Osteoblast (primary cell): ENCODE results near the gene NDST4. TPM values are rescaled to one million over a fixed set of nuclear protein-coding genes. Genes with fewer than 3 reads are reported as not detected.

ENCODE experiments used
- DNase-seq: peaks from one replicate; pipeline ENCODE4 v3.0.0; 2011; ENCODE audit warnings: low spot score, mixed read lengths; ENCODE audit not compliant: insufficient read length; ENCODE audit errors: missing footprints
- H2AFZ ChIP-seq: 2 replicates; pipeline ENCODE4 v1.6.0; 2011; ENCODE audit warnings: mild to moderate bottlenecking, low read length
- H3K27ac ChIP-seq: 2 replicates; pipeline ENCODE4 v1.5.1; 2011; ENCODE audit warnings: mild to moderate bottlenecking, low read depth, low read length, moderate library complexity
- H3K27me3 ChIP-seq: 2 replicates; pipeline ENCODE4 v1.6.0; 2012; ENCODE audit warnings: mild to moderate bottlenecking, control low read depth, inconsistent platforms, low read length, moderate library complexity; ENCODE audit not compliant: insufficient read depth
- H3K36me3 ChIP-seq: 2 replicates; pipeline ENCODE4 v1.5.1; 2011; ENCODE audit warnings: mild to moderate bottlenecking, low read length, control low read depth, moderate library complexity; ENCODE audit not compliant: insufficient read depth
- H3K4me1 ChIP-seq: 2 replicates; pipeline ENCODE4 v1.5.1; 2011; ENCODE audit warnings: mild to moderate bottlenecking, low read length, control low read depth, moderate library complexity; ENCODE audit not compliant: insufficient read depth
- H3K4me2 ChIP-seq: 2 replicates; pipeline ENCODE4 v1.6.0; 2011; ENCODE audit warnings: mild to moderate bottlenecking, low read length; ENCODE audit not compliant: insufficient read depth
- H3K4me3 ChIP-seq: fragments of 200-600 bp; sonication (generic); 3 replicates; pipeline ENCODE4 v1.5.1; 2012; ENCODE audit warnings: mild to moderate bottlenecking, low read length, inconsistent platforms; ENCODE audit not compliant: insufficient read depth
- H3K79me2 ChIP-seq: 2 replicates; pipeline ENCODE4 v1.6.0; 2012; ENCODE audit warnings: mild to moderate bottlenecking, low read length, control low read depth, inconsistent platforms; ENCODE audit not compliant: insufficient read depth
- H3K9me3 ChIP-seq: 2 replicates; pipeline ENCODE4 v1.5.1; 2011; ENCODE audit warnings: low read depth, low read length, control low read depth
- H4K20me1 ChIP-seq: 2 replicates; pipeline ENCODE4 v1.6.0; 2012; ENCODE audit warnings: mild to moderate bottlenecking, low read length, control low read depth; ENCODE audit not compliant: insufficient read depth
- total RNA-seq: library from RNA; depleted of rRNA; stranded (reverse); fragments of >200 nt; gene quantifications from 2 replicates; pipeline ENCODE4 v1.2.3, GENCODE V29; 2012
- TF ChIP-seq, protein P1 (sequence below): IDR thresholded peaks from 2 replicates; pipeline ENCODE4 v1.5.1; 2011; ENCODE audit warnings: mild to moderate bottlenecking, low read depth, low read length, moderate library complexity; ENCODE audit errors: extremely low read depth

Gene NDST4
- total RNA-seq, 1 donor: not detected

DNA sequence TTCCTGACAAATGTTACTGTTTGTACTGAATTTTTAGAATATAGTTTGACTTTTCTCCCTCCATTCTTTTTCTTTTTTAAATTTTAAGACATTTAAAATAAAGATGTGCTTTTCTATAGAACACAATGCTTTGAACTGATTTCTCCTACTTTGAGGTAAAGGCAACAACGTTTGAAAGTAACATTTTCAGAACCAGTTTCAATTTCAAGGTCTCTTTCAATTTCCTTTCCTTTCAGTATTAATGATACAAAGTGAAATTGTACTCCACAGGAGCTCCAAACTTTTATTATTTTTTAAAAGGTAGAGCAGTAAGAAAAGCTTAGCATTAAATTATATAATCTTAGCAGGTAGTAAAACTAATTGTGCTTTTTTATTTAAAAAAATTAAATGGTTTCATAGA, 54.9 kb downstream of the NDST4 start:
- Histone ChIP-seq H3K4me1 (no peaks in the 10 kb centered on the region), H3K9me3 (no peaks in the 10 kb centered on the region), H4K20me1 (no peaks in the 10 kb centered on the region), H2AFZ (no peak overlapping the region), H3K4me3 (no peak overlapping the region), H3K36me3 (no peaks in the 10 kb centered on the region), H3K27me3 (no peaks in the 10 kb centered on the region), H3K79me2 (no peaks in the 10 kb centered on the region), H3K4me2 (no peak overlapping the region), H3K27ac (no peak overlapping the region)
- DNase-seq: no peak
- TF ChIP-seq, protein P1, sequence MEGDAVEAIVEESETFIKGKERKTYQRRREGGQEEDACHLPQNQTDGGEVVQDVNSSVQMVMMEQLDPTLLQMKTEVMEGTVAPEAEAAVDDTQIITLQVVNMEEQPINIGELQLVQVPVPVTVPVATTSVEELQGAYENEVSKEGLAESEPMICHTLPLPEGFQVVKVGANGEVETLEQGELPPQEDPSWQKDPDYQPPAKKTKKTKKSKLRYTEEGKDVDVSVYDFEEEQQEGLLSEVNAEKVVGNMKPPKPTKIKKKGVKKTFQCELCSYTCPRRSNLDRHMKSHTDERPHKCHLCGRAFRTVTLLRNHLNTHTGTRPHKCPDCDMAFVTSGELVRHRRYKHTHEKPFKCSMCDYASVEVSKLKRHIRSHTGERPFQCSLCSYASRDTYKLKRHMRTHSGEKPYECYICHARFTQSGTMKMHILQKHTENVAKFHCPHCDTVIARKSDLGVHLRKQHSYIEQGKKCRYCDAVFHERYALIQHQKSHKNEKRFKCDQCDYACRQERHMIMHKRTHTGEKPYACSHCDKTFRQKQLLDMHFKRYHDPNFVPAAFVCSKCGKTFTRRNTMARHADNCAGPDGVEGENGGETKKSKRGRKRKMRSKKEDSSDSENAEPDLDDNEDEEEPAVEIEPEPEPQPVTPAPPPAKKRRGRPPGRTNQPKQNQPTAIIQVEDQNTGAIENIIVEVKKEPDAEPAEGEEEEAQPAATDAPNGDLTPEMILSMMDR: no peak

DNA sequence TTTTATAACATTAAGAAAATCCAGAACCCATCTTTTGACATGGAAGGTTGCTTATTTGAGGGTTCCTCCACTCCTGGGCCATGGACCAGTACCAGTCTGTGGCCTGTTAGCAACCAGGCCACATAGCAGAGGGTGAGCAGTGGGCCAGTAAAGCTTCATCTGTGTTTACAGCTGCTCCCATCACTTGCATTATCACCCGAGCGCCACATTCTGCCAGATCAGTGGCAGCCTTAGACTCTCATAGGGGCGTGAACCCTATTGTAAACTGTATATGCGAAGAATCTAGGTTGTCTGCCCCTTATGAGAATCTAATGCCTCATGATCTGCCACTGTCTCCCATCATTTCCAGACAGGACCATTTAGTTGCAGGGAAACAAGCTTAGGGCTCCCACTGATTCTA, 58.6 kb downstream of the NDST4 start:
- Histone ChIP-seq H3K36me3 (no peaks in the 10 kb centered on the region), H4K20me1 (no peaks in the 10 kb centered on the region), H2AFZ (no peak overlapping the region), H3K4me2 (no peak overlapping the region), H3K9me3 (no peaks in the 10 kb centered on the region), H3K27ac (no peak overlapping the region), H3K4me1 (no peaks in the 10 kb centered on the region), H3K27me3 (no peaks in the 10 kb centered on the region), H3K4me3 (no peak overlapping the region), H3K79me2 (no peaks in the 10 kb centered on the region)
- TF ChIP-seq, protein P1: no peak
- no peak for DNase-seq

DNA sequence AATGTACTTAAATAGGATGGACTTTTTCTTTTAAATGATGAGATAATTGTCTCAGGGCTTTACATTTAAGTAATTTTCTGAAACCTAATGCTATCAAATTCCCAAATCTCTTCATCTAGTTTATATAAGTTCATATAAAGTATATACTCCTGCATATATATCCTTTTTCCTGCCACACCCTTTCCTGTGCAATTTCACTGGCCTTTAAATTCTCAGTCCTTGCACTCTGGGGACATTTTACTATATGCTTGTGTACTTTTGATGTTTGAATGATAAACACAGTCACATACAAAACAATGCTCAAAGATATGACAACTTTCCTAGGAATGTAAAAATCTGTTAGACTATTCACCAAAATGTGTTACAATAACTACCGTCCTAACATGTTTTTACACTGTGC, 60.1 kb downstream of the NDST4 start:
- H3K9me3 ChIP-seq: peaks cover 3% of the 10 kb centered on the region
- H3K4me2 ChIP-seq: no peak overlapping the region
- H3K27ac ChIP-seq: no peak overlapping the region
- TF ChIP-seq, protein P1: no peak
- H4K20me1 ChIP-seq: no peaks in the 10 kb centered on the region
- no peaks in the 10 kb centered on the region for H3K4me1 ChIP-seq
- DNase-seq: no peak
- H3K4me3 ChIP-seq: no peak overlapping the region
- H3K79me2 ChIP-seq: no peaks in the 10 kb centered on the region
- no peaks in the 10 kb centered on the region for H3K36me3 ChIP-seq
- H3K27me3 ChIP-seq: no peaks in the 10 kb centered on the region
- H2AFZ ChIP-seq: no peak overlapping the region

DNA sequence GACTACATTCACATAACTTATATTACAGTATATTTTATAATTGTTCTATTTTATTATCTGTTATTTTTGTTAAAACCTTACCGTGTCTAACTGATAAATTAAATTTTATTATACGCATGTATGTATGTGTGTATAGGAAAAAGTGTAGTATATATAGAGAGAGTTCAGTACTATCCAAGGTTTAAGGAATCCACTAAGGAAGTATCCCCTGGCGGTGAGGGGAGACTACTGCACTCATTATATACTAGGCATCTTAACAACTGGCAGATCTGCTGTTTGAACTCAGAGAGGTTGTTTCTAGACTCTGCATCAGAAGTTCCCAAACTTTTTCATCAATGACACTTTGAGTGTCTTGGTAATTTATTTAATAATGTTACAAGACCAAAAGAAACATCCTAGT, 70.9 kb downstream of the NDST4 start:
- no peak for DNase-seq
- H4K20me1 ChIP-seq: no peaks in the 10 kb centered on the region
- H3K4me1 ChIP-seq: no peaks in the 10 kb centered on the region
- H3K79me2 ChIP-seq: no peaks in the 10 kb centered on the region
- TF ChIP-seq, protein P1: no peak
- no peaks in the 10 kb centered on the region for H3K9me3 ChIP-seq
- H3K4me3 ChIP-seq: no peak overlapping the region
- no peak overlapping the region for H3K27ac ChIP-seq
- H2AFZ ChIP-seq: no peak overlapping the region
- H3K27me3 ChIP-seq: no peaks in the 10 kb centered on the region
- H3K4me2 ChIP-seq: no peak overlapping the region
- H3K36me3 ChIP-seq: no peaks in the 10 kb centered on the region
